ENCODE measurements around the gene MTMR2. TPM values are rescaled to one million over a fixed set of nuclear protein-coding genes. Genes with fewer than 3 reads are reported as not detected.

Gene MTMR2
- total and polyA plus RNA-seq, 2 of the 13 experiments (the other 11 are each of a cell fraction or from before 2014, with no cell fraction given): 12.7 to 22.3 TPM

- Histone ChIP-seq H3K79me2 (ENCODE audit: insufficient read depth, low read length) (peaks cover 62% of the 10 kb centered on the region), H3K9ac (ENCODE audit: insufficient read depth, low read depth, low read length) (peak overlapping the region; percentile 27; the same call in 1 of the 2 replicates), H3K36me3 (replicated peaks in 1 of 2; ENCODE audit: control insufficient read depth in 1 of 2, insufficient read depth in 2 of 2, low read length in 2 of 2) (no peaks in the 10 kb centered on the region), H3K9me3 (ENCODE audit: low read length) (no peaks in the 10 kb centered on the region), H4K20me1 (ENCODE audit: insufficient read depth, low read length) (no peaks in the 10 kb centered on the region), H3K27ac (ENCODE audit: extremely low read length, insufficient read depth, low read length) (no peak overlapping the region), H3K27me3 (ENCODE audit: control insufficient read depth in 1 of 2, insufficient read depth in 2 of 2, low read length in 2 of 2) (no peaks in the 10 kb centered on the region; a peak in 1 of 5 replicates), H2AFZ (ENCODE audit: low read length) (no peak overlapping the region), H3K4me2 (ENCODE audit: low read depth, low read length) (peak overlapping the region; percentile 71), H3K4me1 (ENCODE audit: insufficient read depth, low read length) (peaks cover 48% of the 10 kb centered on the region), H3K4me3 (replicated peaks in 1 of 3; ENCODE audit: insufficient read depth in 1 of 3, low read depth in 2 of 3, low read length in 3 of 3) (peak overlapping the region in 2 of 3 experiments; percentile 21 to 93; a peak in 4 of 6 replicates)
- ChIA-PET POLR2A (interaction anchor here (1.0 kb wide), 1 partner anchor 467 kb away, joined by 3 read pairs; the partner anchor contains the start of genes CCDC82 and JRKL), CTCF (ENCODE audit: low intra/inter-chr PET ratio, low total read pairs) (no interaction called here)
- ATAC-seq: no peak
- no TSS peak for BruUV-seq (replicated peaks)
- 18% methylated on average over 2 of the region's 2 CpGs for WGBS (ENCODE audit: low lambda C conversion rate)
- no peak for DNase-seq (ENCODE audit: low spot score)
- in situ Hi-C loops (cut with HindIII; ENCODE audit: extremely low pct_ligation_motif_present, low pct_unique_long_range_greater_than_20kb): no loop called here
- FAIRE-seq: no peak
- intact Hi-C loops (cut with micrococcal nuclease; ENCODE audit: unreplicated experiment): loop anchor here (10.0 kb wide), 1 partner anchor 93 kb away; no protein-coding TSS in a partner anchor
- no peak for TF ChIP-seq EP300 (IDR thresholded peaks at IDR 0.05; ENCODE audit: low read depth in 2 of 2, low read length in 2 of 2)
- TF ChIP-seq EP300 (CRISPR knock-in tag; IDR thresholded peaks at IDR 0.05; ENCODE audit: borderline replicate concordance): no peak
- TF ChIP-seq BCL3 (CRISPR knock-in tag; IDR thresholded peaks at IDR 0.05): no peak
These were observed 1.8 kb downstream of the MTMR2 start for GRCh38 chr11:95922099-95922498.

GRCh38 chr11:95920460-95921105, 3.3 kb downstream of the MTMR2 start:
- no peak for DNase-seq (ENCODE audit: low spot score)
- TF ChIP-seq KLF6 (CRISPR knock-in tag; IDR thresholded peaks at IDR 0.05) (no peak), SMARCE1 (IDR thresholded peaks at IDR 0.05; ENCODE audit: borderline replicate concordance) (no peak), FOXP1 (IDR thresholded peaks at IDR 0.05) (no peak), FOXP1 (CRISPR knock-in tag; IDR thresholded peaks at IDR 0.05) (no peak), ZMYM2 (CRISPR knock-in tag; IDR thresholded peaks at IDR 0.05) (no peak), SP5 (CRISPR knock-in tag; IDR thresholded peaks at IDR 0.05; ENCODE audit: borderline replicate concordance, low read depth) (no peak), CEBPB (IDR thresholded peaks at IDR 0.05; ENCODE audit: borderline replicate concordance, low read depth, low read length) (peak; percentile 39; the same call in 1 of the 2 replicates), REST (IDR thresholded peaks at IDR 0.05; ENCODE audit: borderline replicate concordance in 1 of 2, low read depth in 1 of 2, low read length in 2 of 2) (no peak), NPAS2 (CRISPR knock-in tag; IDR thresholded peaks at IDR 0.05; ENCODE audit: borderline replicate concordance) (no peak)
- Histone ChIP-seq H3K4me3 (replicated peaks in 1 of 3; ENCODE audit: insufficient read depth in 1 of 3, low read depth in 2 of 3, low read length in 3 of 3) (no peak overlapping the region), H3K9me3 (ENCODE audit: low read length) (no peaks in the 10 kb centered on the region), H3K27me3 (ENCODE audit: control insufficient read depth in 1 of 2, insufficient read depth in 2 of 2, low read length in 2 of 2) (no peaks in the 10 kb centered on the region; a peak in 1 of 5 replicates), H3K79me2 (ENCODE audit: insufficient read depth, low read length) (peaks cover 75% of the 10 kb centered on the region), H3K9ac (ENCODE audit: insufficient read depth, low read depth, low read length) (no peak overlapping the region), H3K36me3 (replicated peaks in 1 of 2; ENCODE audit: control insufficient read depth in 1 of 2, insufficient read depth in 2 of 2, low read length in 2 of 2) (no peaks in the 10 kb centered on the region; a peak in 1 of 5 replicates), H2AFZ (ENCODE audit: low read length) (no peak overlapping the region), H4K20me1 (ENCODE audit: insufficient read depth, low read length) (no peaks in the 10 kb centered on the region), H3K4me2 (ENCODE audit: low read depth, low read length) (0 out of 2 replicates have a peak overlapping the region, but pooled peaks have one; percentile 71), H3K27ac (ENCODE audit: extremely low read length, insufficient read depth, low read length) (no peak overlapping the region), H3K4me1 (ENCODE audit: insufficient read depth, low read length) (peaks cover 50% of the 10 kb centered on the region)
- no TSS peak for BruUV-seq (replicated peaks)
- ATAC-seq: no peak
- intact Hi-C loops (cut with micrococcal nuclease; ENCODE audit: unreplicated experiment): loop anchor here (10.0 kb wide), 1 partner anchor 94 kb away; no protein-coding TSS in a partner anchor
- FAIRE-seq: no peak
- in situ Hi-C loops (cut with HindIII; ENCODE audit: extremely low pct_ligation_motif_present, low pct_unique_long_range_greater_than_20kb): no loop called here
- CTCF ChIA-PET (ENCODE audit: low intra/inter-chr PET ratio, low total read pairs): no interaction called here
- POLR2A ChIA-PET: no interaction called here
- WGBS (ENCODE audit: low lambda C conversion rate): 100% methylated on average over 3 of the region's 3 CpGs

All from HepG2 (cell line).